Stimulated activated CD8-positive, alpha-beta memory T cell treated with anti-CD3 and anti-CD28 coated beads, Interleukin-15, amount 100 ng/mL, for 4 hours (primary cell): ENCODE measurements around the gene APEH.
"Not testable (repeated sequence)": the region's sequence is repeated elsewhere in the genome, so short reads cannot be mapped to it uniquely, and the experiment has no call there.

Experiments used
- DNase-seq, 2 donors: peaks; one replicate each; pipeline ENCODE4 v3.0.0-alpha.2; 2020; ENCODE audit warnings: low read depth in 2 of 2

The APEH gene

GRCh38 chr3:49689908-49690624 is 15.9 kb downstream of the APEH start:
- not testable (repeated sequence) for DNase-seq

- DNase-seq = not testable (repeated sequence)
Measured at GRCh38 chr3:49690856-49691255, 16.7 kb downstream of the APEH start.

- DNase-seq = not testable (repeated sequence)
Measured at GRCh38 chr3:49691481-49691880, 17.3 kb downstream of the APEH start.

GRCh38 chr3:49694409-49695070 is 20.4 kb downstream of the APEH start:
- not testable (repeated sequence) for DNase-seq

DNA sequence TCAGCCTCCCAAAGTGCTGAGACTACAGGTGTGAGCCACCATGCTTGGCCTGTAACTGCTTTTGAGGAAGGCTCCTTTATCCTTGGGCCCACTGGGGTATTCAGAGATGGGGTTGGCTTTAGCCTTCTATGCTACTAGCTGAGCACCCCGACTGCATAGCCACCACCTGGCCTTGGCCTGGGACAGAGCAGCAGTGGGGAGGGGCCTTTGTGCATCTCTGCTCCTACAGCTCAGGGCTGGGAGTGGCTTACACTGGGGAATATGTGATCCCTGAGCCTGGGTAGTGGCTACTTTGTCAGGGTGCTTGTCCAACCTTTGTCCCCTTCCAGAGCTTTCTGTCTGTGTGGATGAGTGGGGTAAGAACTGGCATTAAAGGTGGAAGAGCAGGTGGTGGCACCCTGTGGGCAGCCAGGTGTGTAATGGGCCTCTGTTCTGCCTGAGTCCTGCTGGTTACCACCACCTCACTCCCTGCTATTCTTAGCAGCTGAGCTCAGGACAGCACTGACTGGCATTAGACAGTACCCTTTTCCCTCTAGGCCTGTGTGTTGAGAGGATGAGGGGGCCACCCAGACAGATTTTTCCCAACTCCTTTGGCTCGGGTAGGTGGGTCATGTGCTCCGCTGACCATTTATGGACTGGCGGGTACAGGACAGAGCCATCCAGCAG is 21.3 kb downstream of the APEH start:
- DNase-seq = not testable (repeated sequence)

GRCh38 chr3:49699281-49699979 is 25.3 kb downstream of the APEH start:
- DNase-seq = no peak

DNA sequence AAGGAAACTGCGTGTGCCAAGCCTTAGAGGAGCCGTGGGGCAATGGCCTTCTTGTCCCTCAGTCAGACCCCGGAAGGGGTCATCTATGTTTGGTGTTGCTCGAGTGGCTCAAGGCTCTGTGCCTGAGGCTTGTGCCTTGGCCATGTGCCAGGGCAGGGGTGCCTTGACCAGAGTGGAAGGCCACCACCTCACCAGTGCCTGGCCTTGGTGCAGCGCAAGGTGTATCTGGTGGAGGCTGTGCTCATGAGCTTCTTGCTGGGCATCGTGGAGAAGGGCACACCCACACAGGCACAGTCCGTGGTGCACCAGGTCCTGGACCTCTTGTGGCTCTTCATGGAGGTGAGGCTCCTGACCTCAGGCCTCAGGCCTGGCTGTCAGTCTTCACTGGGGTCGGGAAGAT is 25.9 kb downstream of the APEH start:
- no peak for DNase-seq

DNA sequence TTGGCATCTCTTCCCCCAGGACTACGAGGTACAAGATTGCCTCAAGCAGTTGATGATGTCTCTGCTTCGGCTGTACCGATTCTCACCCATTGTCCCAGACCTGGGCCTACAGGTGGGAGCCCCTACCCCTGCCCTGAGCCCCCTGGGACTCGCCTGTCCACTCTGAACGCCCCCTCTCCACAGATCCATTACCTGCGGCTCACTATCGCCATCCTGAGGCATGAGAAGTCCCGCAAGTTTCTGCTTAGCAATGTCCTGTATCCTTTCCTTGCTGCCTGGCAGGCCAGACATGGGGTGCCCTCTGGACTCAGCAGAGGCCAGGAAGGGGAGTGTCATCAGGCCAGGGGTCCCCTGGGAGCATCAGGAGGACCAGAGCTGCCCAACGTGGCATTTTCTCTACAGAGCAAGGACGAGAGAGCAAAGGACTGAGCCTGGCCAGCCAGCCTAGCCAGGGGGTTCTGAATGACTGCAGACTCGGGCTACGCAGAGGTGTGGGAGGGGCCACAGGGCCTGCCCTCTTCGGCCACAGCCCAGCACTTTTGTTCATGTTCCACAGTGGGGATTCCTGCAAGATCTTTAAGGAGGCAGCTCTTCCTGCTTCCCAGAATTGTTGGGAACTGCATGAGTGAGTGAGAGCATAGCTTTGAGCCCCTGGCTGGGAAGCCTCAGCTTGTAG is 26.4 kb downstream of the APEH start:
- no peak for DNase-seq

- no peak for DNase-seq
Measured at GRCh38 chr3:49701388-49702077, 27.4 kb downstream of the APEH start.

DNA sequence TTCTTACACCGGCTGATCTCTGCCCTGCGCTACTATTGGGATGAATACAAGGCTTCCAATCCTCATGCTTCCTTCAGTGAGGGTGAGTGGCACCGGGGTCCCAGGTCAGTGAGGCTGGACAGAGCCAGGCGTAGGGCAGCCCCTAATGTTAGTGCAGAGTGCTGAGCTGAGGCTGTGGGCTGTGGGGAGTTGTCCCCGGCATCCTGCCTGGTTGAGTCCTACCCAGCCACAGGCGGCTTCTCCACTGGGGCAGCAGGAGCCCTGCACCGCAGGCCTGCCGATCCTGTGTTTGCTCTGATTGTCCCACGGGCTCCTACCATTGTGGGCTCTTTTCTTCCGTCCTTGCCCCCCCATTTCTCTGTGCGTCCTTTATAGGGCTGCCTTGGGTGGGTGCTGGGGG is 28.5 kb downstream of the APEH start:
- no peak for DNase-seq

DNA sequence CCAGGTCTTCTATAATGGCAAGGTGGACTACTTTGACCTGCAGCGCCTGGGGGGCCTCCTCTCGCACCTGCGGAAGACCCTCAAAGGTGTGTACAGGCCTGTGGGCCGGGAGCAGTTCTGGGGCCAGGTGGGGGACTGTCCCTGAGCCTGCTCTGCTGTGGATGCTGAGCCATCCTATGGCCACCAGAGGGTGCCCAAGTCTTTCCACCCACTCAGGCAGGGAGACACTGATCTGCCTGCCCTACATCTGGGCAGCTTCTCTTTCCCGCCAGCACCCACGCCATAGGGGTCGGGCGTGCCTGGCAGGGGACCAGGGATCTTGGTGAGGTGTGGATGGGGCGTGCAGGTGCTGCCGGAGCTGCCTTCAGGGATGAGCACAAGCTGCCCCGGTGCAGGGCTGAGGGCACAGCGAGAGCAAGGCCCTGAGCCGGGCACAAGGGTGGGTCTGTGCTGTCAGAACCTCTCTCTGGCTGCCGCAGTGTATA is 29.3 kb downstream of the APEH start:
- DNase-seq = no peak

- DNase-seq = no peak
Measured at GRCh38 chr3:49703956-49704355, 29.8 kb downstream of the APEH start.

- DNase-seq = no peak
Measured at GRCh38 chr3:49704629-49705028, 30.5 kb downstream of the APEH start.

GRCh38 chr3:49705390-49705960 is 31.3 kb downstream of the APEH start:
- no peak for DNase-seq

DNA sequence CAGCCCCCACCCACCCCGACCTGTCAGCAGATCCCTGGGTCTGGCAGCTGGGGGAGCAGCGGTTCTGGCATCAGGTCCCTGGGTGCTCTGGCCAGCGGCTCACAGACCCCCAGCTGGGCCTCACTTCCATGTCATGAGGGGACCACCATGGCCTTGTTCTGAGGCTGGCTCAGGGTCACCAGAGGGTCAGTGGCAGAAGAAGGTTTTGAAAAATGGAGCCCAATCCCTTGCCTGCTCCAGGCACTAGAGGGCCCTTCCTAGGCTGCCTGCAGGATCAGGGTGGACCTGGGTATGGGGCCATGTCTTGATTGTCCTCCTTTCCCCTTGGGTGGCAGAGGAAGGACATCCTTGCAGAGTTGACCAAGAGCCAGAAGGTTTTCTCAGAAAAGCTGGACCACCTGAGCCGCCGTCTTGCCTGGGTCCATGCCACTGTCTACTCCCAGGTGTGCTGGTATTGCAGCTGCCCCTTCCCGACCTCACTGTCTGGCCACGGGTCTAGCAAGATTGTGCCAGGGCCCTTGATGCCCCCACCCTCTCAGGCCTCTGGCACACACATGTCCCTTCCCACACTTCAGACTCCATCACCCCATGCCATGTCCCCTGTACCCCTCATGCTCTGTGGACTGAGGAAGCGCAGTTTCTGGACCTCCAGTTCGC is 32.4 kb downstream of the APEH start:
- DNase-seq = no peak

- DNase-seq = no peak
Measured at GRCh38 chr3:49707113-49707480, 32.9 kb downstream of the APEH start.

GRCh38 chr3:49709852-49710251 is 35.7 kb downstream of the APEH start:
- no peak for DNase-seq

- DNase-seq = no peak
Measured at GRCh38 chr3:49711489-49711888, 37.3 kb downstream of the APEH start.

GRCh38 chr3:49712166-49712565 is 38.0 kb downstream of the APEH start:
- DNase-seq = no peak

DNA sequence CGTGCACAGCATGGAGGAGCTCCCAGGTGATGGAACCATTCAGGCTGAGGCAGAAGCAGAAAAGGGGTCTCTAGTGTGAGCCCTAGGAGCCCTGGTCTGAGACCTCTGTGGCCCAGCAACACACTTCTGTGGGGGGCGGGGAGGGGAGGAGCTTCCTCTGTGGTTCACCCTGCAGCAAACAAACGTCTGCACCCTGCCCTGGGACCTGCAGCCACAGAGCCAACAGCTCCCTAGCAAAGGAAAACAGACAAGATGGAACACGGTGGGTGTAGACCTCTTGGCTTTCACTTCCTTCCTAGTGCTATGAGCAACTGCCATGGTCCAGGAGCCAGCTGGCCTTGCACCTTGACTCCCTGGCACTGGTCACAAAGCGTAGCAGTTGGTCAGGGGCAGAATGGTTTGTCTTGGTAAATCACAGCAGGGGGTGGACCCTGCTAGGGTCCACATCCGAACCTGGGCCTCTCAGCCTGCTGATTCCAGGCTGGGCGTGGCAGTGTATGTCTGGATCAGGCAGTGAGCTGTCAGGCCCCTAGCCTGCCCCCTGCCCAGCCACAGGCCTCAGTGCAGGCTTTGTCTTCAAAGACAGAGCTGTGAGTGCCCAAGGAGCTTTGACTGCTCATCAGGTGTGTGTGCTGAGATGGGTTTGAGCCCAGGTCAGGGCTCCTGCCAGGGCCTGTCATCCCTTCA is 38.6 kb downstream of the APEH start:
- DNase-seq = no peak
